Activated T-cell treated with anti-CD3 and anti-CD28 coated beads, Interleukin-2, amount 50 U/mL, for 72 hours (primary cell): ENCODE data around the gene RPS16. TPM values are rescaled to one million over a fixed set of nuclear protein-coding genes. Genes with fewer than 3 reads are reported as not detected.
A peak's percentile ranks its signal among the peaks of the same experiment; 100 is the strongest.

Experiments used
- ATAC-seq, 2 donors: fragments of 150-1000 bp; cut with Tn5 transposase; replicated peaks in 1 of 2; 2 replicates each; pipeline ENCODE4 v1.10.0; 2021; ENCODE audit warnings: moderate library complexity in 2 of 2, mild to moderate bottlenecking in 1 of 2
- DNase-seq, 2 donors: peaks; one replicate each; pipeline ENCODE4 v3.0.0; 2021 to 2022; ENCODE audit warnings: mixed read lengths in 1 of 2
- H3K27ac Mint-ChIP-seq: one replicate; pipeline ENCODE4 v1.8.0; 2022; ENCODE audit warnings: mild to moderate bottlenecking, moderate library complexity, mixed read lengths
- H3K27me3 Mint-ChIP-seq: one replicate; pipeline ENCODE4 v1.8.0; 2022; ENCODE audit warnings: low read depth, mixed read lengths
- H3K36me3 Mint-ChIP-seq, 2 donors: one replicate each; pipeline ENCODE4 v1.8.0; 2022; ENCODE audit warnings: mixed read lengths in 2 of 2, mild to moderate bottlenecking in 1 of 2; ENCODE audit not compliant: insufficient read depth in 2 of 2
- H3K4me1 Mint-ChIP-seq: one replicate; pipeline ENCODE4 v1.8.0; 2022; ENCODE audit warnings: low read depth, mixed read lengths
- H3K4me3 Mint-ChIP-seq, 2 donors: one replicate each; pipeline ENCODE4 v1.8.0; 2022; ENCODE audit warnings: mild to moderate bottlenecking in 2 of 2, mixed read lengths in 2 of 2, moderate library complexity in 2 of 2
- H3K9me3 Mint-ChIP-seq, 2 donors: one replicate each; pipeline ENCODE4 v1.8.0; 2022; ENCODE audit warnings: mixed read lengths in 2 of 2
- total RNA-seq, 2 donors: library from RNA; stranded (reverse); gene quantifications; one replicate each; pipeline ENCODE4 v1.2.3, GENCODE V29; 2022

RPS16 gene
- total RNA-seq, 2 donors from 2014 or later = 3,177 to 3,644 TPM

DNA sequence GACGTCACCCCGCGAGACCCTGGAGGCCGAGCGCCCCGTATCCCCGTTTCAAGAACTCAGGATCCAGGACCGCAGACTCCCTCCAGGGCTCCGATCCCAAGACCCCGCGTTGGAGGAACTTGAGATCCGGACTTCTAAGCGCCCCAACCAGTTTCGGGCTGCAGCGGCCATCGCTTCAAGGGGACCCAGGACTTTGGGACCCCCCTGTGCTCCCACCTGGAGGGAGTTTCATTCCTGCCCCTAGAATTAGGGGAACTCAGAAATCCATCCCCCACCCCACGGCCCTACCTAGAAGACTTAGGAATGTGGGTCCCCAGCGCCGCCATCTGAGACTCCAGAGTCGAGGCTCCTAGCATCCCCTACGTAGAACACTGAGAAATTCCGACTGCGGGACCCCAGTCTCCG lies 22.9 kb downstream of the RPS16 start:
- DNase-seq (no peak), ATAC-seq (no peak)
- Mint-ChIP-seq H3K4me1 (peaks cover 47% of the 10 kb centered on the region), H3K36me3 (peaks cover 19 to 24% of the 10 kb centered on the region in 2 donors), H3K27ac (peak overlapping the region; percentile 26), H3K27me3 (no peaks in the 10 kb centered on the region), H3K4me3 (peak overlapping the region; percentile 88 to 100), H3K9me3 (no peaks in the 10 kb centered on the region)

GRCh38 chr19:39412100-39412866 lies 23.5 kb downstream of the RPS16 start, which contains the start of gene PLEKHG2:
TSS of gene PLEKHG2 (plus strand) at chr19:39412669. CDS start at chr19:39414087, 1,418 bp downstream.
- Mint-ChIP-seq H3K27ac (peak within 1 kb of the TSS; percentile 100), H3K4me1 (peaks cover 44% of the 10 kb centered on the region), H3K36me3 (peaks cover 20 to 27% of the 10 kb centered on the region in 2 donors), H3K9me3 (no peaks in the 10 kb centered on the region), H3K4me3 (peak within 1 kb of the TSS; percentile 88 to 100), H3K27me3 (no peaks in the 10 kb centered on the region)
- ATAC-seq = peak; percentile 70 to 71
- DNase-seq = peak; percentile 98 to 99

DNA sequence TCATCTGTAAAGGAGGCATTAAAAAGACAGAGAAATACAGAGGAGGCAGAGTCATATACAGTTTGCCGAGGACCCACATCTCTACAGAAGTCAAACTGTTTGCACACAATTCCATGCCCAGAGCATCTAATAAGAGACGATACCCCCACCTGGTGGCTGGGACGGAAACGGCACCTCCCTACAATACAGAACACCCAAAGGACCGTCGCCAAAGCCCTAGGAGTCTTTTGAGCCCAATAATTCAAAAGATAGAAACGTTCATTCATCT lies 24.0 kb downstream of the RPS16 start:
- Mint-ChIP-seq H3K4me1 (peaks cover 42% of the 10 kb centered on the region), H3K36me3 (peaks cover 20 to 31% of the 10 kb centered on the region in 2 donors), H3K27me3 (no peaks in the 10 kb centered on the region), H3K9me3 (no peaks in the 10 kb centered on the region), H3K4me3 (peak overlapping the region; percentile 88 to 100), H3K27ac (peak overlapping the region; percentile 100)
- peak; percentile 48 to 50 for ATAC-seq
- peak; percentile 91 for DNase-seq

DNA sequence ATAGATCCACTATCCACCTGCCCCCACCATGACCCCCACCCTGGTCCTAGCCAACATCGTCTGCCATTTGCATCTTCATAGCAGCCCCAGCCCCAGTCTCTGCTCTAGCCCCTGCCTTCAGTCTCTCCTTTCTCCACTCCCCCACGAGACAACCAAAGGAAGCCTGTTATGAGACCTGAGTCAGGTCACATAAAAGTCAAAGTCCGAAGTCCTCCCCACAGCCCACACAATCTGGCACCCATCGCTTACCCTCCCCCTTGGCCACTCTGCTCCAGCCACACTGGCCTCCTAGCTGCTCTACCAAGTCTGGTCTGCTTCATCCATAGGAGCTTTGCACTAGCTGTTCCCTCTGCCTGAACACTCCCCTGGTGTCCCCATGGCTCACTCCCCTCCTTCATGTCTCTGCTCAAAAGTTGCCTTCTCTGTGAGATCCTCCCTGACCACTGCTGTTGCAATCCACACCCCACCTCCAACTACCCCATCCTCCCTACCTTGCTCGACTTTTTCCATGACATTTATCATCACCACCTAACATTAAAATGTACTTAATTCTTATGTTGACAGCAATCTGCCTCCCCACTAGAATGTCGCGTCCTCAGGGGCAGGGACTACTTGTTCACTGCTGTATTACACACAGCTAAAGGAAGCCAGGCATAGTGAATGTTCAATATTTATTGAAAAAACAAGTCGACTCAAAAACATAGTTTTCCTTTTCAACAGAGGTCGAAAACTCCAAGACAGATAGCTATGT lies 24.5 kb downstream of the RPS16 start:
- H3K36me3 Mint-ChIP-seq = peaks cover 20 to 31% of the 10 kb centered on the region in 2 donors
- H3K4me3 Mint-ChIP-seq = peak overlapping the region; percentile 88 to 100
- no peak for ATAC-seq
- H3K9me3 Mint-ChIP-seq = no peaks in the 10 kb centered on the region
- DNase-seq = no peak
- H3K27ac Mint-ChIP-seq = peak overlapping the region; percentile 100
- peaks cover 44% of the 10 kb centered on the region for H3K4me1 Mint-ChIP-seq
- no peaks in the 10 kb centered on the region for H3K27me3 Mint-ChIP-seq

DNA sequence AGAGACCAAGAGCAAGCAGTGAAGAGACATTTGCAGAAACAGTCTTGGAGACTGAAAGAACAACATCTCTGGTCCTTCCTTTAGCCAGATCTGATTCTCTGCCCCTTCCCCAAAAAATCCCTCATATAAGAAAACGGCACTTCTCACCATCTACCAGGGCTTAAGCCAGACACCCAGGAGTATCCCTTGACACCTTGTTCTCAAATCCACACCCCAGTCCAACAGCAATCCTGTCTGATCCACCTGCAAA lies 25.0 kb downstream of the RPS16 start:
- Mint-ChIP-seq H3K36me3 (peaks cover 22 to 33% of the 10 kb centered on the region in 2 donors), H3K27me3 (no peaks in the 10 kb centered on the region), H3K4me3 (peak overlapping the region; percentile 88 to 100), H3K9me3 (no peaks in the 10 kb centered on the region), H3K27ac (peak overlapping the region; percentile 100), H3K4me1 (peaks cover 49% of the 10 kb centered on the region)
- no peak for ATAC-seq
- no peak for DNase-seq

DNA sequence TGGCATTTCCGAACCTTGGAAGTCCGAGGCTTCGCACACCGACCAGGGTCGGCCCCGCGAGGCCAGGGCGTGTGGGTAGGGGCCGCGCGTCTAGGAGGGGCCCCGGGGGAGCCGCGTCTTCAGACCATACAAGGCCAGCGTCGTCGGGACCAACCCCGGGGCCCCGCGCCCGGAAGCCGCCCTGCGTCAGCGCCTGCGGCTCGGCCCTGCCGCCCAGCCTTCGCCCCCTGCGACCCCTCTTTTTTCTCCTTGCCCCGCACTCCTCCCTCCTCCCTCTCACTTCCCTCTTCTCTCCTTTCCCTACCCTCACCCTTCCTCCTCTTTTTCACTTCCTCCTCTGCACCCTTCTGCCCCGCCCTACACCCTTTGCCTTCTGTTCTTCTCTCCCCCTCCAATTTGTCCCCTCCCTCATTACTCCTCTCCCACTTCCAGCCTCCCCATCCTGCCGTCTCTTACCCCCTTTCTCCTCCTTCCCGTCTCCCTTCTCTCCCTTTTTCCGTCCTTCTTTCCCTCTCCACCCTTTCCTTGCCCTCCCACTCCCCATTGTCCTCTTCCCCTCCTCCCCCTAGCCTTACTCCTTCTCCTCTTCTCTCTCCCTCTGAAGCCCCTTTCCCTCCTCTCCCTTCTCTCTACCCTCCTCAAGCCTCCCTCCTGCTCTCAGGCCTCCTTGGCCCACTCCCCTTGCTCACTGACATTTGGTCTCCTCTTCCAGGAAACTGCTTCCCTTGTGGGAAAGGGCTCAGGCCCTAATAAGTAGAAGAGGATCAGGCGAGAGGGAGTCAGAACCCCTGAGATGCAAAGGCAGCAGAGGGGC lies 25.5 kb downstream of the RPS16 start:
- Mint-ChIP-seq H3K27me3 (no peaks in the 10 kb centered on the region), H3K9me3 (no peaks in the 10 kb centered on the region), H3K4me3 (peak overlapping the region; percentile 88 to 100), H3K4me1 (peaks cover 55% of the 10 kb centered on the region), H3K27ac (peak overlapping the region; percentile 100), H3K36me3 (peaks cover 22 to 33% of the 10 kb centered on the region in 2 donors)
- DNase-seq (peak; percentile 78 to 83), ATAC-seq (peak; percentile 24 to 29)

DNA sequence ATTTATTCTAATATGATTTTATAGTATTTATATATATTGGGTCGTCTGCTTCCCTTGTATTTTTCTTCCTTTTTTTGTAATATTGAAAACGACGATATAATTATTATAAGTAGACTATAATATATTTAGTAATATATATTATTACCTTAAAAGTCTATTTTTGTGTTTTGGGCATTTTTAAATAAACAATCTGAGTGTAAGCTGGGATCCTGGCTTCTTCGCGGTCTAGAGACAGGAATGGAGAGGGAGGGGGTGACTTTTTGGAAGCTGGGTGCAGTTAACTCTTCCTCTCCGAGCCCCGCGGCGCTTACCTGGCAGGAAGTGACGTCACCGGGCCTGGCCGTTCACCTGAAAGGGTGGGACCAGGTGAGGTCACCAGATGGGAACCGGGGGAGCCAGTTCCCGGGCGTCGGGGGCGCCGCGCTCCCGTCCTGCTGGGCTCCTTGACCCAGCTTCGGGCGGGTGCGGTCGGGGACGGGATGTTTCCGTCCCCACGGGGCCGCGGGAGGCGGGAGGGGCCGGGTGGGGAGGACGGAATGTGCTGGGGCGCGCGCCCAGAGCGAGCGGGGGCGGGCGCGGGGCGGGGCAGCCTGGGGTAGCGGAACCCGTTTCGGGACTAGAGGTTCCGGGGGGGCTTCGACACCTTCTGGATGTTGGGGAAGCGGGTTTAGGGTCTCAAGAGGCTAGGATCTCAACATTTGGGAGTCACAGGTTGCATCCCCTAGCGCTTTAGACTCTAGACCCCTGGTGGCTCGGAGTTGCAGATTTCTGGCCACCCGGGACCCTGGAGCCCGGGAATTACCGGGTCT lies 26.3 kb downstream of the RPS16 start:
- no peaks in the 10 kb centered on the region for H3K9me3 Mint-ChIP-seq
- peak overlapping the region; percentile 100 for H3K27ac Mint-ChIP-seq
- H3K4me1 Mint-ChIP-seq = peaks cover 59% of the 10 kb centered on the region
- DNase-seq = peak; percentile 85 to 86
- ATAC-seq = peak; percentile 6 to 7
- H3K4me3 Mint-ChIP-seq = peak overlapping the region; percentile 88 to 100
- H3K36me3 Mint-ChIP-seq = peaks cover 21 to 31% of the 10 kb centered on the region in 2 donors
- no peaks in the 10 kb centered on the region for H3K27me3 Mint-ChIP-seq

GRCh38 chr19:39408392-39409207 lies 27.1 kb downstream of the RPS16 start:
- no peaks in the 10 kb centered on the region for H3K9me3 Mint-ChIP-seq
- DNase-seq (peak; percentile 39 to 43), ATAC-seq (no peak)
- peaks cover 17 to 24% of the 10 kb centered on the region in 2 donors for H3K36me3 Mint-ChIP-seq
- peak overlapping the region; percentile 97 for H3K27ac Mint-ChIP-seq
- H3K4me3 Mint-ChIP-seq = peak overlapping the region; percentile 88 to 100
- no peaks in the 10 kb centered on the region for H3K27me3 Mint-ChIP-seq
- peaks cover 57% of the 10 kb centered on the region for H3K4me1 Mint-ChIP-seq

GRCh38 chr19:39407660-39408391 lies 27.9 kb downstream of the RPS16 start:
- H3K9me3 Mint-ChIP-seq = no peaks in the 10 kb centered on the region
- ATAC-seq = no peak
- H3K27me3 Mint-ChIP-seq = no peaks in the 10 kb centered on the region
- peaks cover 17 to 24% of the 10 kb centered on the region in 2 donors for H3K36me3 Mint-ChIP-seq
- peak overlapping the region; percentile 88 to 100 for H3K4me3 Mint-ChIP-seq
- peak; percentile 74 to 76 for DNase-seq
- peak overlapping the region; percentile 97 for H3K27ac Mint-ChIP-seq
- peaks cover 58% of the 10 kb centered on the region for H3K4me1 Mint-ChIP-seq

- peak overlapping the region; percentile 88 to 100 for H3K4me3 Mint-ChIP-seq
- H3K9me3 Mint-ChIP-seq = no peaks in the 10 kb centered on the region
- peaks cover 16 to 24% of the 10 kb centered on the region in 2 donors for H3K36me3 Mint-ChIP-seq
- H3K4me1 Mint-ChIP-seq = peaks cover 62% of the 10 kb centered on the region
- DNase-seq (no peak), ATAC-seq (no peak)
- no peaks in the 10 kb centered on the region for H3K27me3 Mint-ChIP-seq
- H3K27ac Mint-ChIP-seq = peak overlapping the region; percentile 94
These were observed 28.4 kb downstream of the RPS16 start for GRCh38 chr19:39407410-39407659.

GRCh38 chr19:39406656-39407409 lies 28.9 kb downstream of the RPS16 start, which contains the start of gene ZFP36:
TSS of gene ZFP36 (plus strand) at chr19:39406847. CDS start at chr19:39406905, 58 bp downstream.
- peak; percentile 34 to 40 for ATAC-seq
- no peaks in the 10 kb centered on the region for H3K9me3 Mint-ChIP-seq
- peak; percentile 91 to 93 for DNase-seq
- peaks cover 62% of the 10 kb centered on the region for H3K4me1 Mint-ChIP-seq
- H3K4me3 Mint-ChIP-seq = peak within 1 kb of the TSS; percentile 88 to 100
- H3K27ac Mint-ChIP-seq = peak within 1 kb of the TSS; percentile 94
- H3K27me3 Mint-ChIP-seq = no peaks in the 10 kb centered on the region
- peaks cover 15 to 24% of the 10 kb centered on the region in 2 donors for H3K36me3 Mint-ChIP-seq
